HG03039 (cell line): Measurements from ENCODE around the gene CHKA.
"Not testable (repeated sequence)": the region's sequence is repeated elsewhere in the genome, so short reads cannot be mapped to it uniquely, and the experiment has no call there.

Experiments used
- ATAC-seq: cut with Tn5 transposase; IDR thresholded peaks from one replicate; pipeline ENCODE4 v1.9.1; 2021; ENCODE audit warnings: mild to moderate bottlenecking, moderate library complexity; ENCODE audit not compliant: unreplicated experiment

Gene CHKA

DNA sequence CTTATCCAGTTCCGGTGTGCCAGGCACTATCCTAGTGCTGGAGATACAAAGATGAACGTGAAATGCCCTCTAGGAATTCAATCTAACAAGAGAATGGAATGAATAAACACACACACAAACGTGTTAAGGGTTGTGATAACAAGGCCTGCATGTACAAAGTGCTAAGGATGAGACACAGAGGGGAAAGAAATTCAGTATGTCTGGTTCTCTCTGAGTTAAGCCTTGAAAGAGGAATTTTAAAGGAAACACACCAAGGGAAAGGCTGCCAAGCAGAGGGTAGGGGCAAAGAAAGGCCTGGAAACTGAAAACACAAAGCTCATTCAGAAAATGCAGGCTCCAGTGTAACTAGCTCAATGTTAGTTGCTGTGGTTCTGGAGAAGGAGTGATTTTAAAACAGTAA, 4.2 kb downstream of the CHKA start:
- no peak for ATAC-seq

DNA sequence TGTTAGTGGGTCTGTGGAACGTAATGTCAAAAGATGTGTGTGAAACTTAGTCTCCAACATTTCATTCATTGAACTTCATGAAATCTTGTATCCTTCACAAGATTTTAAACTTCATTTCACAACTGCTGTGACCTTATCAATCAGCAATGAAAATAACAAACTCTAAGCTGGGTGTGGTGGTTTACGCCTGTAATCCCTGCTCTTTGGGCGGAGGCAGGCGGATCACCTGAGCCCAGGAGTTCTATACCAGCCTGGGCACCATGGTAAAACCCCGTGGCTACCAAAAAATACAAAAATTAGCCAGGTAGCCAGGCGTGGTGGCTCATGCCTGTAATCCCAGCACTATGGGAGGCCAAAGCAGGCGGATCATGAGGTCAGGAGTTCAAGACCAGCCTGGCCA, 5.1 kb downstream of the CHKA start:
- no peak for ATAC-seq

DNA sequence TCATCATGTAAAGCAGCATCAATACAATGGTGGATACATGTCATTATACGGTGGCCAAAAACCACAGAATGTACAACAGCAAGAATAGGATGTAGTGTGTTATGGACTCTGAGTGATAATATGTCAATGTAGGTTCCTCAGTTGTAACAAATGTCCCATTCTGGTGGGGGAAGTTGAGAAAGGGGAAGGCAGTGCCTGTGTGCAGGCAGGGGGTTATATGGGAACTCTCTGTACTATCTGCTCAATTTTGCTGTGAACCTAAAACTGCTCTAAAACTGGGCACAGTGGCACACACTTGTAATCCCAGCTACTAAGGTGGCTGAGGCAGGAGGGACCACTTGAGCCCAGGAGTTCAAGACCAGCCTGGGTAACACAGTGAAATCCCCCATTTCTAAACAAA, 5.9 kb downstream of the CHKA start:
- ATAC-seq = no peak

DNA sequence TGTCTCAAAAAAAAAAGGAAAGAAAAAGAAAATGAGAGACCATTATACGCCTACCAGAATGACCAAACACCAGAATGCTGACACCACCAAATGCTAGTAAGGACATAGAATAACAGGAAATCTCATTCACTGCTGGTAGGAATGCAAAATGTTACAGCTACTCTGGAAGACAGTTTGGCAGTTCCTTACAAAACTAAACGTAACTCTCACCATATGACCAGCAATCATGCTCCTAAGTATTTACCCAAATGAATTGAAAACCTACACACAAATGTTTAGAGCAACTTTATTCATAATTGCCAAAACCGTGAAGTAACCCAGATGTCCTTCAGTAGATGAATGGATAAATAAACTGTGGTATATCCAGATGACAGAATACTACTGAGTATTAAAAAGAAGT, 7.2 kb downstream of the CHKA start:
- no peak for ATAC-seq

DNA sequence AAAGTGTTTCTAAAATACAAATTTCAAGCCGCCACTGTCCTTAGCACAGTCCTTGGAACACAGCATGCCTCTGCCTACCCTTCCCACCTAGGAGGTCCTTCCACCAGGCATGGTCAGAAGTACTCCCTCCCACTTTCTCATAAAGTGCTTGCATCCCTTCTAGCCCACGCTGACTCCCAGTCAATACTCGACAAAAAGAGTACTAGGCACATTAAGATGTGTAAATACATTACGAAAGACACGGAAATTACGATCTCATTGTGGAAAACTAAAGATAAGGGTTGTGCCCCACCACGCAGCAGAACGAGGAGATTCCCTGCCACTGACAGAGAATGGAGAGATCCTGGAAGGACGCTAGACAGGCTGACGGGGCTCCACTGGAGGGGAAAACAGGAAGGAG, 13.5 kb downstream of the CHKA start:
- ATAC-seq = no peak

DNA sequence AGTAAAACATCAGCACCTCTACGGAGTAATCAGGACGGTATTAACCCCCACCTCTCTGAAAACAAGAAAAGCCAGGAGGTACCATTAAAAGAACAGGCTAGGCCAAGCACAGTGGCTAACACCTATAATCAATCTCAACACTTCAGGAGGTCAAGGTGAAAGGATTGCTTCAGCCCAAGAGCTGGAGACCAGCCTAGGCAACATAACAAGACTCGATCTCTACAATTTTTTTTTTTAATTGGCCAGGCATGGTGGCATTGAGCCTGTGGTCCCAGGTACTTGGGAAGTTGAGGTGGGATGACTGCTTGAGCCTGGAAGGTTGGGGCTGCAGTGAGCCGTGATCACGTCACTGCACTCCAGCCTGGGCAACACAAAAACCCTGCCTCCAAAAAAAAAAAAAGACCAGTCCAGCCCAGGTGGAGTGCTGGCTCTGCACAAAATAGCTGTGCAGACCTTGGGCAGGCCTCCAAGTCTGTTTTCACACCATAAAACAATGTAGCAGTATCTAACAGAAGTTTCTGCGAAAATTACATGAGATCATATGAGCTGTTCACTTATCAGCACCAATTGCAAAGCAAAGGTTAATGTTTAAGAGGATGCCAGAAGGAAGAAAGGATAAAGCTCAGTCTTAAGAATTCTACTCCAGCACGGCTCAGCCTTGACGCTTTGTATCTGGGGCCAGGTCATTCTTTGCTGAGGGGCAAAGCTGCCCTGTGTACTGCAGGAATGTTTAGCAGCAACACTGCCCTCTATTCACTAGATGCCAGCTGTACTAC, 14.8 kb downstream of the CHKA start:
- no peak for ATAC-seq

DNA sequence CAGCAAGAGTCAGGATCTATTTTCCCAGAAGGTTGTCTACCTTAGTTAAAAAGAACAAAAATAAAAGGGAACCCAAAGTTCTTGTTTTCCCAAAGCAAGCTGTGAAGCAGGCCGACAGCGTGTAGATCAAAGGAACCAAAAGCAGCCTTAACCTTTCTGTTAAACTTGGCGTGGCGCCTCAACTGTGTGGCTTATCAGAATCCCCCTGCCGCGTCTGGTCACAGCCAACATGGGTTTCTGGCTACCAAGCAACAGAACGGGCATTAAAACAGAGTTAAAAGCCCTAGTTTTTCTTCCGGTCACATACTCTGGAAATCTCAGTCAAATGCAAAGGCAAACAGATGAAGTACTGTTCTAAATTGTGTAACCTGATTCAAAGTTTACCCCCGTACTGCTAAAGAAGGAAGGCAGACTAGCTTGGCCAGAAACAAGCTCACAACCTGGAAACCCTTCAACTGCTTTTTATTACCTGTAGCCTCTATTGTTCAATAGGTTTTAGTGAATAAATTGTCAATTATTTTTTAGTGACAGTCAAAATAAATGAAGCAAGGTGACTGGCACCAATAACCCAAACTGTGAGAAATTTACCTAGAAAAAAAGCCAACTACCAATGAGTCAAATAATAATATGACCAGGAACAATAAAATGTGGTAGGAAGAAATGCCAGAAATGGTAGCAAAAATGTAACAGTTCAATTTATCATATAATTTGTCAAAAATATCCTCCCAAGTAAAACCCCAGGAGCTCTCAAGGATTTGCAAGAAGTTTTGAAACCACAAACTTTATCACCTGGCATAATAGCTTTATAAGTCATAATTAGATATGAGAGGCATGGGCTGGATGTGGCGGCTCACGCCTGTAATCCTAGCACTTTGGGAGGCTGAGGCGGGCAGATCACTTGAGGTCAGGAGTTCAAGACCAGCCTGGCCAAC, 21.4 kb downstream of the CHKA start:
- ATAC-seq = no peak

DNA sequence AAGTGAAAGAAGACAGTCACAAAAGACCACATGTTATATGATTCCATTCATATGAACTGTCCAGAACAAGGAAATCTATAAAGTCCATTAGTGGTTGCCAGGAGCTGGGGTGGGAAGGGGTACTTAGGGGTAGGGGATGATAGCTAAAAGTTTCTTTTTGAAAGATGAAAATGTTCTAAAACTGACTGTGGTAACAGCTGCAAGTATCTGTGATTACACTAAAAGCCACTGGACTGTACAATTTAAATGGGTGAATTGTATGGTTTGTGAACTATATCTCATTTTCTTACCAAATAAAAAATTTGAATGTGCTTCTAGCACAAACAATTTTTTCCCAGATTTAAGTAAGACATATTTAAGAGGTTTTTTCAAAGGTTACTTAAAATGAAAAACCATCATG, 22.1 kb downstream of the CHKA start:
- ATAC-seq = no peak

DNA sequence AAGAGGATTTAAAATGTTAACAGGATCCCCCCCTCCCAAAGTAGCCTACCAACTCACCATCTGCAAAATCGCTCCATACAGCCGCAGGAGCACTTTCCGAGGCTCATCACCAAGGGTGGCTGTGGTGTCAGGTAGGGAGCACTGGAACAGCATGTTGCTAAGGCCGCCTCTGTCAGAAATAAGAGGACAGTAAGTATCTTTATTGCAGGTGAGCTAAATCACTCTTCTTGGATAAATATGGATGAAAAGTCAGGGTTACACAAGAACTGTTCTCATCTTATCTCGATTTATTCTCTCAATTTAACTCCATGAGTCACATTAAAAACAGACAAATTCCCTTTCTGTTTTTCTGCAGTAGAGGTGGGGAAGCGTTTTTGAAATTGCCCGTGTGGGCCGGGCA, 24.2 kb downstream of the CHKA start:
- no peak for ATAC-seq

DNA sequence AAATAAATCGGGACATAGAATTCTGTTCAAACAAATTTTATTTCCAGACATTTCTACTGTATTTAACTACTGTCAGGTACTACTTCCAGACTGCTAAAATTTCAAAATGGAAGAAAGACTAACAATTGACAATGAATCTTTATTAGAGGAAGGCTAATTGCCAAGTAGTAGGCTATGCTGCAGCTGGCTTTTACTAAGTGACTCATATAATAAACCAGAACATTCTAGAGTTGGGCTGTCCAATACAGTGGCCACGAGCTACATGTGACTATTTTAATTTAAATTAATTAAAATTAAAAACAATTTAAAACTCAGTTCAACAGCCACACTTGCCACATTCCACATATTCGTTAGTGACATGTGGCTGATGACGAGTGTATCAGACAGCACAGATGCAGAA, 27.6 kb downstream of the CHKA start:
- no peak for ATAC-seq

DNA sequence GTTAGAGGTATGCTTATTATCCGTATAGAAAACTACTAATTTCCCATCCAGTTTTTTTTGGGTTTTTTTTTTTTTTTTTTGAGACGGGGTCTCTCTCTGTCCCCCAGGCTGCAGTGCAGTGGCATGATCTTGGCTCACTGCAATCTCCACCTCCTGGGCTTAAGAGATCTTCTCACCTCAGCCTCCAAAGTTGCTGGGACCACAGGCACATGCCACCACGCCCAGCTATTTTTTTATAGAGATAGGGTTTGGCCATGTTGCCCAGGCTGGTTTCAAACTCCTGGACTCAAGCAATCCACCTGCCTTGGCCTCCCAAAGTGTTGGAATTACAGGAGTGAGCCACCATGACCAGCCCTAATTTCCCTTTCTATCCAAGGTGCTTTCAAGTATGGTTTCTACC, 28.2 kb downstream of the CHKA start:
- ATAC-seq = not testable (repeated sequence)

DNA sequence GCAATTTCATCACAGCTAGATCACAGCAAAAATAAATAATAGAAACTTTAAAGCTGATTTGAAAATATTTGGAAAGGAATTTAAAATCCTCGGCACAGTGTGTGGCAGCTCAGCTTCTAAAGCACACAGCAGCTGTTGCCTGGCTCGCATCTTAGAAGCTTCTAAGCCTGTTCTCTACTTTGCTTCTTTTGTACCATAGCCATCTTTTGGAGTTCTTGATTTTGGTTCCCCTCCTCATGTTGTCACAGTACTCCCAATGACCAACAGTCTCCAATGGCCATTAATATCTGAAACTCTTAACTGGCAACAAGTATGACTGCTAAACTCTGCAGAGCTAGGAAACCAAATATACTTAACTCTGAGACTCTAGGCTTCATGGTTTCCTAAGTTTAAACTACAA, 28.8 kb downstream of the CHKA start:
- no peak for ATAC-seq

DNA sequence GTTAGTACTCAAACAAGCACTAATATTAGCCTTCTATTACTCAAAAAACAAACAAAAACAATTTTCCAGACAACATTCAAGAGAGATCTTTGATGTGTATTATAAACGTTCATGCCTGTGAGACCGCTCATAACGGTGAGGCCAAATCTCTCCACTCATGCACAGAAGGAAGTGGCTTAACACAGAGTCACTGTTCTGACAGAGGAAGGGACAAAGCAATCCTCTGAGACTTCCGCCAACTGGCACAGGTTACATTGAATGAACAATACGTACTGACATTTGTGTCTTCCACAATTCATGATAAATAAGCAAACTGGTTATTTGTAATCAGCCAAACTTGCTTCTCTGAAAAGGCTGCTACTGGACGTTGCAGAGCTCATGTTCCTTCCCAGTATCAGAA, 30.5 kb downstream of the CHKA start:
- no peak for ATAC-seq

DNA sequence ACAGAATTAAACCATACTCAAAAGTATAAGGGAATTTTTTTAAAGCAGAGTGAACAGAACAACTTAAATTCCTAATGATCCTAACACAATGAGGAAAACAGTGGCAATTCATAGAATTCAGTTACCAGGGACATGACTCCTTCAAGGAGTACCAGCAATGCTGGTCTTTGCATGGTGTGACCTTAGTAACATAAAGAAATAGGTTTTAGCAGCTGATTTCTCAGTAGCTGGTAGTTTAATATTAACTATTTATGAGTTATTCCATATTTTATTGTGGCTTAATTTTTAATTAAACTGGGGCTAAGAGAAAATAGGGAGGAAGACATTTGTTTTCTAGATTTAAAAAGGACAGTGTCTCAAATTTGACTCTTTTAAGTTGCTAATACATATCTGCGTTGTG, 30.9 kb downstream of the CHKA start:
- no peak for ATAC-seq

DNA sequence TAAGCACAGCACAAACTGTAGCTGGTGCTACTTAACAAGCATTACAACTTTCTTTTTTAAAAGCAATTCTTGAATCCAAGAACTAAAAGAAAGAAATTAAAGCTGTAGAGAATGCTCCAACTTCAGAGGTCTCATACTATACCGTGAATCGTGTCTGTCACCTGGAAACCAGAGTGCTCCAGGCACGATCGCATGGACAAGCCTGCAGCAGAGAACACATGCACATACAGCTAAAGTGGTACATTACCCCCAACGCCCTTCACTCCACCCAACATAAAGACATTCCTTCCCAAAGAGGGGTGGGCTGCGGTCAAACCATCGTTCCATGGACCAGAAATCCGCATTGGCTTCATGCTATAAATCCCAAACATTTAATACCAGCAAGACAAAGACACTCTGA, 31.5 kb downstream of the CHKA start:
- no peak for ATAC-seq

DNA sequence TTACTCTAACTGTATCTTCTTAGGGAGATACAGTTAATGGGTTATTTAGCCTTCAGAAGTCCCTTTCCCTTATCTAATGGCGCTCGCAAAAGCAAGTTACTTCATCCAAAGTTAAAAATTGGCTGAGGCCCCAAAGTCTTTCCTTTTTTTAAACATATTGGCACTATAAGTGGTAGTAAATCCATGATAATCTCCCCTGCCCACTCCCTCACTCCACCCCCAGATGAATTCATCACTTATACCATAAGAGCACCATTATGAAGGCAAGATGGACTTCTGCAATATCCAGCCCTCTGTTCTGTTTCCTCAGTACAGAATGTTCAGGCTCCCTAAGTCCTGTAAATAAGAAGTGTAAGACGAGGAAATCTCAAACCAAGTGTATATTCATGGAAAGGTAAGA, 37.7 kb downstream of the CHKA start:
- no peak for ATAC-seq

DNA sequence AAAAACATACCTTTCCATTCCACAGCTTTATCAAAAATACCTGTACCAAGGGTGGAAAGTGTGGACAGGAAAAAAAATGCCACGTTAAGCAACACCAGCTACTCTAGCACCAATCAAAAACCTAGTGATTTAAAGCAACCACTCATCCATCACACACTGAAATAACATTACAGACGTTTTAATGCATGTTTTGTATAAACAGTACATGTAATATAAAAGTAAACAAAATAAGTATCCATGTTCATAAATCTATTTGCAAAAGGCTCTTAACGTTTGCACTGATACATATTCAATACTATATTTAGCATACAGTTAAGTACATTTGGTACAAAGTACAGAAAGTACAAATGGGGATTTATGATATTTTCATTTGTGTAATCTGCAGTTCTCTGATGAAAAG, 38.7 kb downstream of the CHKA start:
- no peak for ATAC-seq

DNA sequence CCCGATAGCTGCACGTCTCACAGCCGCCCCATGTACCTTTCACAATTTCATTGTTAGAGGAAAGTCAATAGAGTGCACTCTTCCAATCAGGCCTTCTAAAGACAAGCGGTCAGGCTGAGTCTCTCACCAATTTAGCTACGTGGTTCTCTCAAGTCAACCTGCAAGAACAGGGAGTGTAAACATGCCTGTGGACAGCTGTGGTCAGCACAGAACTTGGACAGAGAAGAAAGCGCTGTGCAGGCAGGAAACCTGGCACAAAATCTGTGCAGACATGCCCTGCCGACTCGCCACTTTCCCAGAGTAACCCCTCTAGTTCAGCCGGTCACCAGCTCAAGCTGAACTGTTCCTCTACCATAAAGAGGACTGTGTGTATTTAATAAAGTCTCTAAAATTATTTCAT, 39.5 kb downstream of the CHKA start:
- ATAC-seq = no peak

DNA sequence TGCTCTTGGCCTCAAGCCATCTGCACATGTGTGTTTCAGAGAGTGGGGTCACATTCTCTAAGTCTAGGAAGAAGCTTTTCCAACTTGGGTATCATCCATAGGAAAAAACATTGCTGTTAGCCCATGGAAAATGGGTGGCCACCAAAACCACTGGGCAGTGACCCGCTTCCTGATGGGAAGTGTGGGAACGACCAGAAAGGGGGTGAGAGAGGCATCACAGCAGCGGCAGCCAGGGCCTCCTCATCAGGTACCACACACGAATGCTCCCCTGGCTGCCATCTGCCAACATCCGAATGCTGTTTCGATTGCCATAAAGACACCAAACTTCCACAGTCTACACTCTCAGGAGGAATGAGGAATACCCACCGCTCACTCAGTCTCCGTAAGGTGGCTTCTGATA, 40.3 kb downstream of the CHKA start:
- ATAC-seq = no peak

DNA sequence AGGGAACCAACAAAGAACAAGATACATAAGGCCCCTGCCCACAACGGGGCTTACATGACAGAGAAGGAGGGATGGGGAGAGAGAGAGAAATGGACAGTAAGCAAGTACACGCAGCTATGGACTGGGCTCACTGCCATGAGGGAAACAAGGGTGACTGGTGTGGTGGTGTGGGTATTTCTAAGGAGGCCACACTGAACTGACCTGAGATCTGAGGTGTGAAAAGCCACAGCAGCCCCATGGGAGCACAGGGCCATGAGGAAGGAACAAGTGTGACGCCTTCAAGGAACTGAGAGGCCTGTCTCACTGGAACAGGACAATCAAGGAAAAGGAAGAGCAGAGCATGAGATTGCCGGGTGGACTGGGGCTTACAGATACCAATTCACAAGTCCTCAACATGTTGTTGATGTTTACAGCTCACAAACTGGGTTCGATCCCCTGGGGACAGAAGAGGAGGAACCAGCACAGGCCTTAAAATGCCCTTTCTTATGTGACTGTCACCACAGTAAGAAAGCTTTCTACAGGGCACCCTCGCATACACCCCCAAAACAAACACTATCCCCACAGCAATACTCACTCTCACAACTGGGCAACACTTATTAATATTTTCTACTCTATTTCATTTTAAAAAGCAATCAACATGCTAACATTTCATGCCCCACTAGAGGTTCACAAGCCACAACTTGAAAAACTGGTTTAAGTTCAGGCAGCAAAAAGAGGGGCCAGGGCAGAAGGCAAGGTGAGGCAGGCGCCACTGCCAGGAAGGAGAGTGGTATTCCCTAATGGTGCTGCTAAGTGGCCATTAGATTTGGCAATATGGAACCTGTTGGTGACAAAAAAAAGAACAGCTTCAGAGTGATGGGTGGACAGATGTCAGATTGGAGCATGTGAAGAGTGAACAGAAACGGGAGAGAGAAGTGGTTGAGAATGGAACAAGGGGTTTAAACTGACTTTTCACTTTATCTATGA, 43.3 kb downstream of the CHKA start:
- no peak for ATAC-seq

DNA sequence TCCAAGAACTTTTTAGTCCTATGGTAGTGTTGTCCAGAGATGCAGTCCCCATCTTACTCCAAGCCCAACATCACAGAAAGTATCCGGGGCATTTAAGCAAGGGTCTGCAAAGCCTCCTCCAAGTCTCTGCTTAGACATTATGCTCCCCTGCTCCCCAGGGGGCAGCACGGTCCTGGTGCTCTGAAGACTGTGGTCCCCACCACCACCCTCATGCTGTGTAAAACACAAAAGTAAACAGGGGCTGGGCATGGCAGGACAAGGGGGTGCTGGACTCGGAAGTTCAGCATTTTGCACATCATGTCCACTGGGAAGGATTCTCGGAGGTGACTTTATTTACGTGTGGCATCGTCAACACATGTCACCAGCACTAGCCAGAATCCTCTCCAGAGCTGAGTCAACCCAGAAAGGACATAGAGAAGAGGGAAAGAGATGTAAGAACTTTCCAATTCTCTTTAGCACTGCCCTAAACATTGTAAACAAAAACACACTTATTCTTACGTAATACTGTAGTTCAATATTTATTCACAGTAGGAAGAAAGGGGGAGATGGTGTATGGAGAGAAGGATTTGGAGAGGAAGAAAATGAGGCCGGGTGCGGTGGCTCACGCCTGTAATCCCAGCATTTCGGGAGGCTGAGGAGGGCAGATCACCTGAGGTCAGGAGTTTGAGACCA, 44.7 kb downstream of the CHKA start:
- no peak for ATAC-seq
